CD4-positive, alpha-beta T cell (primary cell): ENCODE measurements around the gene ZNF778. TPM values are rescaled to one million over a fixed set of nuclear protein-coding genes. Genes with fewer than 3 reads are reported as not detected.

Experiments used
- ATAC-seq: fragments of 200-7000 bp; cut with Tn5 transposase; one replicate; pipeline ENCODE4 v1.10.0; 2022; ENCODE audit warnings: mild to moderate bottlenecking; ENCODE audit not compliant: poor library complexity
- CTCF ChIA-PET: fragments of 350-600 bp; sonication (Branson Sonifier 250); formaldehyde crosslinking; loops from one replicate; lab custom pipeline; 2021; ENCODE audit warnings: antibody characterized with exemption, inconsistent platforms; lab: Charles Lee
- POLR2A ChIA-PET: fragments of 350-600 bp; sonication (Branson Sonifier 250); formaldehyde crosslinking; loops from one replicate; lab custom pipeline; 2021; ENCODE audit warnings: antibody characterized with exemption, inconsistent platforms; lab: Charles Lee
- DNase-seq, 14 experiments: peaks; one replicate each; pipeline ENCODE4 v3.0.0-alpha.2; 2013 to 2020; ENCODE audit warnings: mixed read lengths in 2 of 14
- H3K27ac ChIP-seq, 2 donors: one replicate each; pipeline versions ENCODE4 v1.5.1 to v1.7.0; 2013; ENCODE audit warnings: low read length in 2 of 2, low read depth in 1 of 2, mild to moderate bottlenecking in 1 of 2
- H3K27me3 ChIP-seq, 2 experiments: 1 replicate in 1 of 2; 2 replicates in 1 of 2; pipeline versions ENCODE4 v1.6.1 to v1.7.0; 2013; ENCODE audit warnings: low read length in 2 of 2, control low read depth in 1 of 2, mild to moderate bottlenecking in 1 of 2, moderate library complexity in 1 of 2; ENCODE audit not compliant: insufficient read depth in 2 of 2, control insufficient read depth in 1 of 2
- H3K36me3 ChIP-seq: one replicate; pipeline ENCODE4 v1.6.1; 2013; ENCODE audit warnings: low read length, control low read depth; ENCODE audit not compliant: insufficient read depth
- H3K4me1 ChIP-seq: one replicate; pipeline ENCODE4 v1.6.1; 2013; ENCODE audit warnings: low read length, control low read depth; ENCODE audit not compliant: insufficient read depth
- H3K4me3 ChIP-seq: one replicate; pipeline ENCODE4 v1.5.1; 2013; ENCODE audit warnings: mild to moderate bottlenecking, low read length, moderate library complexity
- H3K9me3 ChIP-seq, 2 experiments: 1 replicate in 1 of 2; 2 replicates in 1 of 2; pipeline versions ENCODE4 v1.6.1 to v1.7.0; 2013; ENCODE audit warnings: low read length in 2 of 2, mild to moderate bottlenecking in 2 of 2, control low read depth in 1 of 2, moderate library complexity in 1 of 2; ENCODE audit not compliant: control insufficient read depth in 1 of 2, insufficient read depth in 1 of 2
- H3K27ac Mint-ChIP-seq: one replicate; pipeline ENCODE4 v1.8.0; 2020; ENCODE audit warnings: mixed read lengths
- H3K27me3 Mint-ChIP-seq: one replicate; pipeline ENCODE4 v1.8.0; 2021; ENCODE audit warnings: mixed read lengths
- H3K36me3 Mint-ChIP-seq: one replicate; pipeline ENCODE4 v1.8.0; 2021; ENCODE audit warnings: low read depth, mixed read lengths
- H3K4me1 Mint-ChIP-seq: one replicate; pipeline ENCODE4 v1.8.0; 2021; ENCODE audit warnings: low read depth, mixed read lengths
- H3K4me3 Mint-ChIP-seq: one replicate; pipeline ENCODE4 v1.8.0; 2020; ENCODE audit warnings: mild to moderate bottlenecking, mixed read lengths
- H3K9me3 Mint-ChIP-seq: one replicate; pipeline ENCODE4 v1.8.0; 2020; ENCODE audit warnings: mixed read lengths
- CTCF ChIP-seq: fragments of 200-600 bp; IDR thresholded peaks from one replicate; pipeline ENCODE4 v1.8.0; 2022; ENCODE audit warnings: antibody characterized with exemption, mild to moderate bottlenecking
- intact Hi-C, 2 experiments: fragments of 100-400 bp; cut with DNase I in 1 of 2; cut with micrococcal nuclease in 1 of 2; formaldehyde crosslinking; loops; one replicate each; pipeline versions ENCODE4 v1.15.1 to v1.9.0; 2023 to 2025; cut with DNase I, micrococcal nuclease
- total RNA-seq, 174 experiments: library from RNA in 2 of 174; stranded (reverse) in 2 of 174; gene quantifications; one replicate each; pipeline ENCODE4 v1.2.3 and lab custom pipeline; 2021 to 2026

The ZNF778 gene
- total RNA-seq, 2 experiments from 2014 or later, result 4.0 to 6.7 TPM

GRCh38 chr16:89268987-89269735 is 51.7 kb downstream of the ZNF778 start:
- no peak for ATAC-seq
- Histone ChIP-seq H3K27ac (no peak overlapping the region), H3K36me3 (peaks cover 70% of the 10 kb centered on the region), H3K4me1 (no peaks in the 10 kb centered on the region), H3K27me3 (no peaks in the 10 kb centered on the region), H3K9me3 (peaks cover 0 to 7% of the 10 kb centered on the region in 2 experiments), H3K4me3 (no peak overlapping the region)
- TF ChIP-seq CTCF, result no peak
- no peak for DNase-seq
- H3K27ac Mint-ChIP-seq, result no peak overlapping the region
- intact Hi-C loops, result no loop called here
- H3K4me1 Mint-ChIP-seq, result no peaks in the 10 kb centered on the region
- CTCF ChIA-PET, result no interaction called here
- H3K4me3 Mint-ChIP-seq, result no peak overlapping the region
- H3K27me3 Mint-ChIP-seq, result no peaks in the 10 kb centered on the region
- H3K36me3 Mint-ChIP-seq, result peaks cover 52% of the 10 kb centered on the region
- no peaks in the 10 kb centered on the region for H3K9me3 Mint-ChIP-seq
- POLR2A ChIA-PET, result no interaction called here

GRCh38 chr16:89269805-89270665 is 52.5 kb downstream of the ZNF778 start:
- H3K4me3 ChIP-seq, result no peak overlapping the region
- ATAC-seq (no peak), DNase-seq (no peak)
- H3K27ac ChIP-seq, result no peak overlapping the region
- ChIA-PET CTCF (no interaction called here), POLR2A (no interaction called here)
- H3K4me3 Mint-ChIP-seq, result no peak overlapping the region
- no peaks in the 10 kb centered on the region for H3K4me1 ChIP-seq
- no peaks in the 10 kb centered on the region for H3K9me3 Mint-ChIP-seq
- no peak overlapping the region for H3K27ac Mint-ChIP-seq
- peaks cover 78% of the 10 kb centered on the region for H3K36me3 ChIP-seq
- no peaks in the 10 kb centered on the region for H3K27me3 ChIP-seq
- TF ChIP-seq CTCF, result no peak
- peaks cover 0 to 7% of the 10 kb centered on the region in 2 experiments for H3K9me3 ChIP-seq
- H3K36me3 Mint-ChIP-seq, result peaks cover 57% of the 10 kb centered on the region
- H3K27me3 Mint-ChIP-seq, result no peaks in the 10 kb centered on the region
- H3K4me1 Mint-ChIP-seq, result no peaks in the 10 kb centered on the region
- intact Hi-C loops, result no loop called here

- Histone ChIP-seq H3K27ac (no peak overlapping the region), H3K4me1 (no peaks in the 10 kb centered on the region), H3K4me3 (no peak overlapping the region), H3K36me3 (peaks cover 79% of the 10 kb centered on the region), H3K9me3 (peaks cover 0 to under 1% of the 10 kb centered on the region in 2 experiments), H3K27me3 (no peaks in the 10 kb centered on the region)
- TF ChIP-seq CTCF, result no peak
- Mint-ChIP-seq H3K27me3 (no peaks in the 10 kb centered on the region), H3K9me3 (no peaks in the 10 kb centered on the region), H3K4me3 (no peak overlapping the region), H3K36me3 (peaks cover 65% of the 10 kb centered on the region), H3K27ac (no peak overlapping the region), H3K4me1 (no peaks in the 10 kb centered on the region)
- POLR2A ChIA-PET, result no interaction called here
- no peak for ATAC-seq
- CTCF ChIA-PET, result no interaction called here
- no peak for DNase-seq
- intact Hi-C loops, result no loop called here
Measured at GRCh38 chr16:89270666-89271345, 53.3 kb downstream of the ZNF778 start.
